Measurements from ENCODE around the gene FYN. TPM values are rescaled to one million over a fixed set of nuclear protein-coding genes. Genes with fewer than 3 reads are reported as not detected.

FYN gene
- total and polyA plus RNA-seq, 2 of the 8 experiments (the other 6 are each of a cell fraction or from before 2014, with no cell fraction given), result 46.8 to 97.2 TPM

- no peak for DNase-seq (ENCODE audit: low read depth in 1 of 2, low spot score in 2 of 2)
- Histone ChIP-seq H2BK20ac (ENCODE audit: low read length) (no peak overlapping the region), H3K9ac (replicated peaks in 1 of 4; ENCODE audit: extremely low read depth in 1 of 4, low read depth in 3 of 4, low read length in 3 of 4) (no peak overlapping the region), H4K5ac (ENCODE audit: insufficient read length, low read depth, low read length) (no peak overlapping the region), H3K56ac (replicated peaks; ENCODE audit: insufficient read length, low read depth, low read length) (no peak overlapping the region), H2BK12ac (ENCODE audit: low read depth, low read length) (no peak overlapping the region), H3K27me3 (replicated peaks in 1 of 4; ENCODE audit: control insufficient read depth in 3 of 4, extremely low read depth in 1 of 4, insufficient read depth in 3 of 4, low read length in 3 of 4) (no peaks in the 10 kb centered on the region), H2AFZ (ENCODE audit: low read length) (no peak overlapping the region), H3K9me3 (ENCODE audit: insufficient read depth in 2 of 2, low read depth in 1 of 2, low read length in 1 of 2) (no peaks in the 10 kb centered on the region), H3K79me1 (ENCODE audit: low read depth, low read length) (no peaks in the 10 kb centered on the region), H4K8ac (ENCODE audit: extremely low read depth, insufficient read depth, low read length) (no peak overlapping the region), H3K18ac (ENCODE audit: extremely low read depth, low read length) (no peak overlapping the region), H2BK5ac (ENCODE audit: low read depth, low read length) (no peak overlapping the region), H2BK15ac (ENCODE audit: low read length) (no peak overlapping the region), H3K79me2 (ENCODE audit: control insufficient read depth in 1 of 2, insufficient read depth in 2 of 2, low read length in 2 of 2) (no peaks in the 10 kb centered on the region), H3K23ac (ENCODE audit: insufficient read length) (no peak overlapping the region), H4K91ac (replicated peaks; ENCODE audit: insufficient read length, low read length) (no peak overlapping the region), H4K20me1 (replicated peaks in 1 of 2; ENCODE audit: control insufficient read depth in 1 of 2, insufficient read depth in 2 of 2, low read length in 2 of 2) (peaks cover 0 to 4% of the 10 kb centered on the region in 2 experiments), H3K36me3 (ENCODE audit: control insufficient read depth in 2 of 4, insufficient read depth in 4 of 4, low read length in 3 of 4) (peaks cover 0 to 7% (median 3%) of the 10 kb centered on the region in 4 experiments; a peak in 1 of 8 replicates), H3K27ac (ENCODE audit: low read depth, low read length) (no peak overlapping the region), H3K4ac (replicated peaks; ENCODE audit: insufficient read length, low read depth, low read length) (no peak overlapping the region), H3K14ac (ENCODE audit: insufficient read length) (no peak overlapping the region), H2BK120ac (replicated peaks; ENCODE audit: low read depth, low read length) (no peak overlapping the region), H2AK5ac (ENCODE audit: low read depth, low read length) (no peak overlapping the region), H3K4me1 (replicated peaks in 1 of 4; ENCODE audit: control insufficient read depth in 3 of 4, insufficient read depth in 4 of 4, low read length in 3 of 4) (peaks cover 0 to 11% (median 7%) of the 10 kb centered on the region in 4 experiments; a peak in 4 of 7 replicates), H3K4me2 (ENCODE audit: insufficient read depth in 1 of 2, low read depth in 2 of 2, low read length in 2 of 2) (no peak overlapping the region), H3K4me3 (ENCODE audit: extremely low read depth in 1 of 4, insufficient read depth in 2 of 4, low read depth in 3 of 4, low read length in 4 of 4) (no peak overlapping the region), H3K23me2 (ENCODE audit: low read depth, low read length) (no peaks in the 10 kb centered on the region)
- WGBS, 2 experiments (ENCODE audit: extremely low coverage in 1 of 2, insufficient coverage in 1 of 2, insufficient read length in 1 of 2, insufficient replicate concordance in 2 of 2, low coverage in 1 of 2, low lambda C conversion rate in 2 of 2, missing lambda C conversion rate in 1 of 2), result 83% methylated on average over 2 of the region's 2 CpGs; no CpG with 5 or more reads in 1 of the 2 experiments
- no peak for FAIRE-seq
- ChIA-PET CTCF (ENCODE audit: partially characterized antibody) (interaction anchor here (1.2 to 4.1 kb wide), 6 partner anchors 8 to 367 kb away, joined by 3 to 19 read pairs (median 4); no protein-coding TSS in a partner anchor), POLR2A (ENCODE audit: partially characterized antibody) (no interaction called here)
- TF ChIP-seq TCF12 (IDR thresholded peaks at IDR 0.05; ENCODE audit: low read depth, low read length) (no peak), KDM5A (IDR thresholded peaks at IDR 0.05; ENCODE audit: low read length) (no peak), SP4 (IDR thresholded peaks at IDR 0.05; ENCODE audit: low read length) (no peak), SIN3A (conservative IDR thresholded peaks at IDR 0.05 in 1 of 2, IDR thresholded peaks at IDR 0.05 in 1 of 2; ENCODE audit: low read depth in 1 of 2, low read length in 2 of 2) (no peak), CBX8 (IDR thresholded peaks at IDR 0.05; ENCODE audit: borderline replicate concordance, low read depth, low read length) (no peak), BCL11A (IDR thresholded peaks at IDR 0.05; ENCODE audit: low read depth in 2 of 2, low read length in 2 of 2) (no peak), SAP30 (IDR thresholded peaks at IDR 0.05; ENCODE audit: insufficient read depth, insufficient replicate concordance, low read length) (no peak), MAX (IDR thresholded peaks at IDR 0.05) (no peak), POLR2AphosphoS5 (IDR thresholded peaks at IDR 0.05; ENCODE audit: low read depth, low read length) (no peak), POU5F1 (IDR thresholded peaks at IDR 0.05; ENCODE audit: low read depth, low read length) (no peak), CHD2 (IDR thresholded peaks at IDR 0.05; ENCODE audit: low read length) (no peak), SRF (IDR thresholded peaks at IDR 0.05; ENCODE audit: low read depth, low read length) (no peak), BACH1 (IDR thresholded peaks at IDR 0.05; ENCODE audit: low read length) (no peak), HDAC6 (IDR thresholded peaks at IDR 0.05; ENCODE audit: low read depth, low read length) (no peak)
Measured at GRCh38 chr6:111676383-111676782, 196.9 kb downstream of the FYN start.
